NOMO-1 treated with DMSO at 0.1 percent for 48 hours (cell line): ENCODE measurements around the gene TAF15.

ENCODE experiments used
- DNase-seq: peaks from one replicate; lab custom pipeline; 2025; ENCODE audit not compliant: unreplicated experiment; lab: John Stamatoyannopoulos, UW

Gene TAF15

DNA sequence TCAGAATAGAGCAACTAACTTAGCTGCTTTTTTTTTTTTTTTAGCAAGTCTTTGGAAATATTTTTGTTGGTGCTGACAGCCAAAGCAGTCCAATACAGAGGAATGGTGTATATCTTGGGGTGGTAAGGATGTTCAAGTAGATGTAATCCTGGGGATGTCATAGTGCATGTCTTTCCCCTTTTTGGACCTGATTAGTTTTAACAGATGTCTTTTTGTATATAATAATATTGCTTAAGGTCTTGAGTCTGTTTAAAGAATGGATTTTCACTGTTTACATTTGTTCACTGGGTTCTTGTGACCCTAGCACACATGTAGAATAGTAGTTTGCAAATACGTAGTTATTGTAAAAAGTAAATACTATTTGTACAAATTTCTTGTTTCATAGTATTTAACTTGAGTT lies 7.9 kb downstream of the TAF15 start:
- DNase-seq: no peak

DNA sequence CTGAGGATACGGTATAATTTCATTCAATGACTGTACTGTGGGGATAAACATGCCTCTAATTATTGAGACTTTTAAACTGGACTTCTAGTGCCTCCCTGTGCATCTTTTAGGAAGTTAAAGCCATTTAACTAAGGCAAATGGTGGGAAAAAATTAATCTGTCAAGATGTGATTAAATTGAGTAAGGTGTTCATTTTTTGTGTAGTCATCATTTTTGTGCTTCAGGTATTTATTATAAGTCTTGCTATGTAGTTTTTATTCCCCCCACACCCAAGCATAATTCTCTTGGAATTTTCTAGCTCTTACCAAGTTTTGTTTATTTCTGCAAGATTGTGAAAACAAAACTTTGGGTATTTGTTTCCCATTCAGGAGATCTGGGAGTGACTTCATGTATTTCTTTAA lies 10.2 kb downstream of the TAF15 start:
- DNase-seq: no peak

GRCh38 chr17:35821308-35821707 lies 12.0 kb downstream of the TAF15 start:
- DNase-seq: no peak

DNA sequence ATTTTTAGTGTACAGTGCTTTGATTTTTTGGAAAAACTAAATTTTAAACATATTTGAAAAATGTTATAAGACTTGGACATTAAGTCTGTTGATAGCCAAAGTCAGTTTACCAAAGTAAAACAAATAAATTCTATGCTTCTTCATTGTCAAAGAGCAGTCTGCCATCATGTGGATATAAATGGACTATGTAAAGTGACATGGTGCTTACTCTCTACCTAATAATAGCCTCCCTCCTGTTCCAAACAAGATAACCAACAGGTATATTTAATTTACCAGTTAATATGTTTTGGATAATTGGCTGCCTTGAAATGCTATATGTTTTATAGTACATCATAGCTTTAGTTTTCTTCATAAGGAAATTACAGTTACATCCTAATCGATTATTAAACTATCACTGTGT lies 15.9 kb downstream of the TAF15 start:
- no peak for DNase-seq

- no peak for DNase-seq
These were observed 31.8 kb downstream of the TAF15 start for GRCh38 chr17:35841101-35841500.

- no peak for DNase-seq
These were observed 32.2 kb downstream of the TAF15 start for GRCh38 chr17:35841505-35841904.

- DNase-seq: no peak
These were observed 33.0 kb downstream of the TAF15 start for GRCh38 chr17:35842239-35842638.

- no peak for DNase-seq
These were observed 34.4 kb downstream of the TAF15 start for GRCh38 chr17:35843698-35844097.

GRCh38 chr17:35844547-35844946 lies 35.3 kb downstream of the TAF15 start:
- no peak for DNase-seq

GRCh38 chr17:35846055-35846809 lies 36.9 kb downstream of the TAF15 start:
- no peak for DNase-seq

GRCh38 chr17:35847006-35847405 lies 37.7 kb downstream of the TAF15 start:
- DNase-seq: no peak

DNA sequence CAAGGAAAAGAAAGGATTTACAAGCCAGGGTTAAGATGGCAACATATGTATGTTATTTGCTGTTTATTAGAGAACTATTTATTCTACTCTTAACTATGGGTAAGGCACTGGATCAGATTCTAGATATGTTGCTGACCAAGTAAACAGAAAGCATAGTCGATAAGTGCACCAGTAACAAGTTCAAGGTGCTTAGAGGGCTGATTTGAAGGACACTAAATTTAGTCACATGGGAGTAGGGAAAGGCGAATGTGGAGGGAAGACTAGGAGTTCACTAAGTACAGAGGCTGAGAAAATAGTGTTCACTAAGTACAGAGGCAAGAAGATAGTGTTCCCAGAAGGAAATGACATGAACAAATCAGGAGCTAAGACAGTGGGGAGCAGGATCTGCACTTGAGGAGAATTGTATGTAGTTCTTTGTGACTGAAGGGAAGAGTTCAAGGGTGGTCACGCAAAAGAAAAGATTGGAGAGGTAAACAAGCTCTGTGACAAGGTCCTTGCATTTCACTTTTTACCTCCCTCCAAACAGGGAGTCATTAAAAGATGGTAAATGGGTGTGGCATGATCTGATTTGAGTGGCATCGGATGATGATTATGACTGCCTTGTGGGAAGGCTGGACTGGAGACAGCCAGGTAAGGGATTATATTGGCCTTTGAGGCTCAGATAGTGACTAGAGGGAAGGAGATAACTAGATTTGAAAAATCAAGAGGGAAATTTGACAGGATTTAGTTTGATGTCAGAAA lies 38.5 kb downstream of the TAF15 start:
- no peak for DNase-seq

DNA sequence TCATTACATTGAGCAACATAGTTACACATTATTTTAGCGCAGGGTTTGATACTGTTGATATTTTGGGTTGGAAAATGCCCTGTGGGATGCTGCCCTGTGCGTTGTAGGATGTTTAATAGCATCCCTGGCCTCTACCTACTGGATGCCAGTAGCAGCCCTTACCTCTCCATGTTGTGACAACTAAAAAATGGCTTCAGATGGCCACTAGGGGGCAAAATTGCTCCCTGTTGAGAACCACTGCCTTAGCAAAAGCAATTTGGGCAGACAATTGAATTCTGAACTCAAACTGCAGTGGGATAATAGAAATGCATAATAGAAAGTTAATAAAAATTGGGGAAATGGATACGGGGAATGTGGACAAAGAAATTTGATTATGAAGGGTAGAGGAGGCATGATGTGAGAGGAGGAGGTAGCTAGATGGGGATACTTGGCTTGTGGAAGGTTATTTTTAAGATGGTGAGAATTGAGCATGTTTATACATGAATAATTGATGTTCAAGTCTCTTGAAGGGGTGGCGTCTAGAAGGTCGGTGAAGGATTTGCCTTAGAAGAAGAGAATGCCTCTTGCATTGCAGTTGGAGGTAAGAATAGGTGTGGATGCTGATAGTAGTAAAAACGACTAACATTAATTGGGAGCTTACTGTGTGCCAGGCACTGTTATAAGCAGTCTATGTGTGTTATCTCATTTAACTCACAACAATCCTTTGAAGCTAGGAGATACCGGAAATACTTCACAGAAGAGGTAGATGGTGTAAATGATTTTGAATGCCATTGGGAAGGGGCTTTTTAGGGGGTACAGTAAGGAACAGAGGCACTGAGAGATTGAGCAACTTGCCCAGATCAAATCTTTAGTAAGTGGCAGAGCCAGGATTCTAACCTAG lies 40.4 kb downstream of the TAF15 start:
- peak; percentile 48 for DNase-seq

DNA sequence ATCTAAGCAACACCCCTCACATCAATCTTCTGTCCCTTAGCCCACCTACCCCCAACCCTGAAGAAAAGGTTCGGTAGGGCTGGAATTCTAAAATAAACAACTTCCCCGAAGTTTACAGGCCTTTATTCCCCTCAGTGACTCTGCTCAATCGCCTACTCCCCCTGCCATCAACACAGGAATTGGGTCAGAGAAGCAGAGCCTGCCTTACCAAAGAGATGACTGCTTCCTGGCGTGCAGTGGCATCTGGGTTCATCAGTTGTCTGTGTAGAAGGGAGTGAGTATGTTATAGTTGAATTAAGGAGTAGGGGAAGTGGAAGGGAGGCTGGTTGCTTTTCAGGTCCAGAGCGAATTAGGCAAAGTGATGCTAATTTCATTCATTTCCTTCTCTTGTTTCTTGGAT lies 46.7 kb downstream of the TAF15 start:
- DNase-seq: no peak

DNA sequence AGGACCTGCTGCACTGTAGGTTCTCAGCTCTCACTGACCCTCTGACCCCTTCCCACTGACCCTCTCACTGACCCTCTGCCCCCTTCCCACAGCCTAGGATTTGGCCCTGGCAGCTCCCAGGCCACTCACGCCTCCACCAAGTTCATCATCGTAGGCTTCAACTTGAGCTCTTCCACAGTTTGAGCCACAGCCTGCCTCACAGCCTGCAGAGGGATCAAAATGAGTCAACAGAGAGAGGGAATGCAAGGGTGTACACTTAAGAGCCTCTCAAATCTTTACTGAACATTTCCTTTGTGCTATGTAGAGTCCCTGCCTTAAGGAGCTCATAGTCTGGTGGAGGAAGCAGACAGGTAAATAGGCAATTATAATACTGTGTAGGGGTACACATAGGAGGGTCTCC lies 47.3 kb downstream of the TAF15 start:
- DNase-seq: no peak

- no peak for DNase-seq
These were observed 55.6 kb downstream of the TAF15 start for GRCh38 chr17:35864853-35865252.

GRCh38 chr17:35865412-35866340 lies 56.4 kb downstream of the TAF15 start:
- peak; percentile 18 for DNase-seq

- DNase-seq: peak; percentile 42
These were observed 57.2 kb downstream of the TAF15 start for GRCh38 chr17:35866341-35866950.

GRCh38 chr17:35867574-35867973 lies 58.3 kb downstream of the TAF15 start:
- DNase-seq: no peak

GRCh38 chr17:35868737-35869136 lies 59.5 kb downstream of the TAF15 start, which contains the start of gene HEATR9:
Gene HEATR9, minus strand, starts transcription at chr17:35868891. Its CDS starts 149 bp downstream, at chr17:35868742.
- no peak for DNase-seq
